MV-4-11 (cell line): ENCODE data around the gene BTD.
"Not testable (repeated sequence)": the region's sequence is repeated elsewhere in the genome, so short reads cannot be mapped to it uniquely, and the experiment has no call there.

Experiments used
- DNase-seq: peaks from one replicate; lab custom pipeline; 2025; lab: John Stamatoyannopoulos, UW

Gene BTD

DNA sequence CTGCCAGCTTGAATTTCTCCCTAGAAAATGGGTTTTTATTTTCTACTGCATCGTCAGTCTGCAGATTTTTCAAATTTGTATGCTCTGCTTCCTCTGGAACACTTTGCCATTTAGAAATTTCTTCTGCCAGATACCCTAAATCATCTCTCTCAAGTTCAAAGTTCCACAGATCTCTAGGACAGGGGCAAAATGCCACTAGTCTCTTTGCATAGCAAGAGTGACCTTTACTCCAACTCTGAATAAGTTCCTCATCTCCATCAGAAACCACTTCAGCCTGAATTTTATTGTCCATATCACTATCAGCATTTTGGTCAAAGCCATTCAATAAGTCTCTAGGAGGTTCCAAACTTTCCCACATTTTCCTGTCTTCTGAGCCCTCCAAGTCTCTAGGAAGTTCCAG is 3.0 kb downstream of the BTD start:
- not testable (repeated sequence) for DNase-seq

DNA sequence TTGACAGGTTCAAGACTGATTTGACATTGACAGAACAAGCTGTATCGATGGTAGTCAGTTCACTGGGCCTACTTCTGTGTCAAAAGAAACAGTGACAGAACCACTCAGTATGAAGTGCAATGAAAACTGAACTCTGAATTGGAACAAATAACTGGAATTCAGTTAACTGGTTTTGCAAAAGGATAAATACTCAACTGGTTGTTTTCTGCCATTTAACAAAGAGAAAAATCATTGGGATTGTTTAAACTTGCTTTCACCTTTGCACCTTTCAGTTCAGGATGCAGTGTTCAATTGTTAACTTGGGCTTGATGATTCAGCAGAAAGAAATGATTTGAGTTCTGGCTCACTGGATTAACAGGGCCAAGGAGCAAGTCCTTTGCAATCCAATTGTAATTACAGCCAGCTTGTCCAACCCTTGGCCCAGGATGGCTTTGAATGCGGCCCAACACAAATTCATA is 4.9 kb downstream of the BTD start:
- DNase-seq: no peak

DNA sequence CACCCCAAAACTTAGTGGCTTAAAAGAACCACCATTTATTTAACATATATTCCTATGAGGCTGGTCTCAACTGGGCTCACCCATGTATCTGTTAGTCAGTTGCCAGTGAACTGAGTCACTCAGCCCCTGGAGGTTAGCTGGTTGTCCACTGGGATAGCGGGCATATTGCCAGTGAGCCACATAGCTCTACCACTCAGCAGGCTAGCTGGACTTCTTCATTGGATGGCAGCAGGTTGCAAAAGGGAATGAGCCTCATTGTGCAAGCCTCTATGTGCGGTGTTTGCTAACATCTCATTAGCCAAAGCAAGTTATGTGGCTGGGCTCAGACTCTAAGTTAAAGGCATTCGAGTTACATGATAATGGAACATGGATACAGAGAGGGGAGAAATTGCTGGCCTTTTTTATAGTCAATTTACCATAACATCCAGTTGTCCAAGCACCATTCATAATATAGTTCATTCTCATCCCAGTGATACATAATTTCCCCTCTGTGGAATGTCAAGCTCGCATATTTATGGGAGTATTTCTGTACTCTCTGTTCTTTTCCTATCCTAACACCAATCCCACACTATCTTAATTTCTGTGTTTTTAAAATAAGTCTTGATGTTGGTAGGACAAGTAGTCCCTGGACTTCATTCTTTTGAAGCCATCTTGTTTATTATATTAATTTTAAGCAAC is 8.7 kb downstream of the BTD start:
- peak; percentile 68 for DNase-seq

DNA sequence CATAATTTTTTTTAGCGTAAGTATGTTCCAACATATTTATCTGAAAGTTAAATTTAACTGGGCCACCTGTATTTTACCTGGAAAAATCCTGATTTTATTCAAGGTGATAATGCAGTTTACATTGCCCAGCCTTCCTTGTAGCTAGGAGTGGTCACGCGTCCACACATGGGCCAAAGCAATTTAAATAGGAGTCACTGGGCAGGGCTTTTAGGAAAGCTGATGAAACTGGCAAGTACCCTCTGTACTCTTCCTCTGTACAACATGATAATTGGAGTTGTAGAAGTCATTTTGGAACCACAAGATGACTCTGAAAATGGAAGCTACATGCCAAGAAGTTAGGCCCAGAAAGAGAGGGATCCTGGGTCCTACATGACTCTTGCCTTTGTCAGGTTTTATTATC is 9.5 kb downstream of the BTD start:
- no peak for DNase-seq

DNA sequence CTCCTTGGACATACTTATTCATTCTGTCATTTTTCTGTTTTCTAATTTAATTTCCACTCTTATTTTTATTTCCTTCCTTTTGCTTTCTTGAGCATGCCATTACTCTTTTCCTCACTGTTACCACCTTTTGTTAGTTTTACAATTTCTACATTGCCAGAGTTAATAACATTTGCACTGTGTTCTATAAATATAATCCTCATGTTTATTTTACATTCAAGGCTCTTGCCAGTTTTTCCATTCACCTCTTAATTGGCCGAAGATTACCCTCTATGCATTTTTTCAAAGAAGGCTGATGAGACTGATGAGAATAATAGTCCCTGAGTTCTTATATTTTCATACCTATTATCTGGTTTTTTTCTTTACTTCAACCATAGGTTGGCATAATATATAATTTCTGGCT is 10.5 kb downstream of the BTD start:
- DNase-seq: no peak

DNA sequence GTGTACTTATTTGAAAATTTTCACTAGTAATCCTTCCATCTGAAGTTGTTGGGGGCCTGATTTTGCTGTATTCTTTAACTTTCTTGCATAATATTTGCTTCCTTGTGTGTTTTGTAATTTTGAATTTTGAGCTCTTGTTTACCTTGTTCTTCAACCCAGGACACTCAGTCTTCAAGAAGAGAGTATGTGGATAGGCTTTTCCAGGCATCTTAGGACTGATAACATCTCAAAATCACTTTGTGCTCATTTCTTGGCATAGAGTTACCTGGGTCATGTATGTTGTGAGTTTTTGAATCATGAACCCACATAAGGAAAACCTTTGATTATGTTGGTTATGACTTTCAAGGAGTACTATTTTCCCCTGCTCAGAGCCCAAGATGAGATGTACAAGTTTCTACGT is 13.4 kb downstream of the BTD start:
- DNase-seq: no peak

DNA sequence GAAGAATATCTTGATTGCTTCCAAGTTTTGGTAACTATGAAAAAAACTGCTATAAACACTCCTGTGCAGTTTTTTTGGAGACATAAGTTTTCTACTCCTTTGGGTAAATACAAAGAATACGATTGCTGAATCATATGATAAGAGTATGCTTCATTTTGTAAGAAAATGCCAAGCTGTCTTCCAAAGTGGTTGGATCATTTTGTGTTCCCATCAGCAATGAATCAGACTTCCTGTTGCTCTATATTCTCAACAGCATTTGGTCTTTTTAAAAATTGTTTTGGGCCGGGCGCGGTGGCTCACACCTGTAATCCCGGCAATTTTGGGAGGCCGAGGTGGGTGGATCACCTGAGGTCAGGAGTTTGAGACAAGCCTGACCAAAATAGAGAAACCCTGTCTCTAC is 14.5 kb downstream of the BTD start:
- DNase-seq: no peak

DNA sequence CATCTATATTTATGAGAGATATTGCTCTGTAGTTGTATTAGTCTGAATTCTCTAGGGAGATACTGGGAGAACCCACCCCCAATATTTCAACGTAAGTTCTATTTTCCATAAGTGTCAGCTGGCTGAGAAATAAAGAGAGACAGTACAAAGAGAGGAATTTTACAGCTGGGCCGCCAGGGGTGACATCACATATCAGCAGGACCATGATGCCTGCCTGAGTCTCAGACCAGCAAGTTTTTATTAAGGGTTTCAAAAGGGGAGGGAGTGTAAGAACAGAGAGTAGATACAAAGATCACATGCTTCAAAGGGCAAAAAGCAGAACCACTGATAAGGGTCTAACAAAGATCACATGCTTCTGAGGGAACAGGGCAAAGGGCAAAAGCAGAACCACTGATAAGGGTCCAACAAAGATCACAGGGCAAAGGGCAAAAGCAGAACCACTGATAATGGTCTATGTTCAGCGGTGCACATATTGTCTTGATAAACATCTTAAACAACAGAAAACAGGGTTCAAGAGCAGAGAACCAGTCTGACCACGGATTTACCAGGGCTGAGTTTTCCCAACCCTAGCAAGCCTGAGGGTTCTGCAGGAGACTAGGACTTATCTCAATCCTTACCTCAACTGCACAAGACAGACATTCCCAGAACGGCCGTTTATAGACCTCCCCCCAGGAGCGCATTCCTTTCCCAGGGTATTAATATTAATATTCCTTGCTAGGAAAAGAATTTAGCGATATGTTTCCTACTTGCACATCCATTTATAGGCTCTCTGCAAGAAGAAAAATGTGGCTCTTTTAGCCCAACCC is 18.3 kb downstream of the BTD start:
- not testable (repeated sequence) for DNase-seq

DNA sequence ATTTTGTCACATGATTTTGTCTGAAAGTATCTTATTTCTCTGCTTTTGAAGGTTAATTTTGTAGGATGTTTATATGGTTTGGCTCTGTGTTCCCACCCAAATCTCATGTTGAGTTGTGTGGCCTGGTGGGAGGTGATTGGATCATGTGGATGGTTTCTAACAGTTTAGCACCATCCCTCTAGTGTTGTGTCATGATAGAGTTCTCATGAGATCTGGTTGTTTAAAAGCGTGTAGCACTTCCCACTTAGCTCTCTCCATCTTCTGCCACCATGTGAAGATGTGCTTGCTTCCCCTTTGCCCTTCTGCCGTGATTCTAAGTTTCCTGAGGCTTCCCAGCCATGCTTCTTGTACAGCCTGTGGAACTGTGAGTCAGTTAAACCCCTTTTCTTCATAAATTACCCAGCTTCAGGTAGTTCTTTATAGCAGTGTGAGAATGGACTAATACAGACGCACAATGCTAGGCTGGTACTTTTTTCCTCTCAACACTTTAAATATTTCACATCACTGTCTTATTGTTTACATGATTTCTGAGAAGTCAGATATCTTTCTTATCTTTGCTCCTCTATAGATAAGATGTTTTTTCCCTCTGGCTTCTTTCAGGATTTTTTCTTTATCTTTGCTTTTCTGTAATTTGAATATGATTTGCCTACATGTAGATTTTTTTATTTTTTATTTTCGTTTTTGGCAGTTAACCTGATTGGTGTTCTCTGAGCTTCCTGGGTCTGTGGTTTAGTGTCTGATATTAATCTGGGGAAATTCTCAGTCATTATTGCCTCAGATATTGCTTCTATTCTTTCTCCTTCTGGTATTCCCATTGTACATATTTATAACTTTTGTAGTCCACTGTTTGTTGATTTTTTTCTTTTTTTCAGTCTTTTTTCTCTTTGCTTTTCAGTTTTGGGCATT is 22.2 kb downstream of the BTD start:
- no peak for DNase-seq

DNA sequence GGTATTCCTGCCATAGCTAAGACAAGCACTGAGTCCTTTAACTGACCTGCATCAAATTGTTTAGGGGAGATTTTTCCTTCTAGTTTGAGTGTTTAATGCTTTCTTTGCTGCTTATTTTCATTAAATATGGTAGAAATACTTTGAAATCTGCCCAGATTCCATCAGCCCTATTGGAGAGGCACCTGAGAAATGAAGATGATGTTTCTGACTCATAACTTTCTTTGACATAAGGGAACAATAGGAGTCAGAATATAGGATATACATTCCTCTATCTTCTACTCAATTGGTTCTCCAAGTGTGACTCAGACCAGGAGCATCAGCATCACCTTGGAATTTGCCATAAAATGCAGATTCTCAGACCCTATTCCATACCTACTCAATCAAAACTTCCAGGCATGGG is 27.4 kb downstream of the BTD start:
- DNase-seq: no peak

DNA sequence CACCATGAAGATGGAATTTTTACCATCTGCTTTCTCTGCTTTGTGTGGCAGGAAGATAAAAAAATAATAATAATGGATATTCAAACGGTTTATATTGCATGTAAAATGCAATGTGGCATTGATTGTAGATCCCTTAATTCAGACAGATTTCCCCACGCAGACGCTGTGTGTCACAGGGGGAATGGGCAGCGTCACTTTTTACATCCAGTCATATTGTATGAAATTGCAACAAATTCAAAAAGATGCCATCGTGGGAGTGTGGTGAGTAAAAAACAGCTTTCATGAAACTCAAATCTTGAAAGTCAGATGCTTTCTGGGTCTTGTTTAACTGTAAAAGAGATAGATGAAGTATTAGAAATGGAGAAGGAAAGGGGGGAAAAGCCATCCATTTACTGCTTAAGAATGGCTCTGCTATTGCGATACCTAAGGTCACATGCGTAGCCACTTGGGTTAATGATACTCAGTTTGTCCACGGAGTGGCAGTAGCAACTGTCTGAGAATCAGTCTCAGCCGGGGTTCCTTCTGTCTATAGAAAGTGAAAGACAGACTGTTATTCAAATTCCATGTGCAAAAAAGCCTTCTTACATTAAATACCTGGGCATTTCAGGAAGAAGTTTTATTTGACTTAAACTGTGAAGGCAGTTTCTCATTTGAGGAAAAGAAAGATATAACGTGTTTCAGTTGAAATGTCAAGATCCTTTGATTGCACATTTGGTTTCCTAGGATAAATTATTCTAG is 28.5 kb downstream of the BTD start:
- peak; percentile 82 for DNase-seq

DNA sequence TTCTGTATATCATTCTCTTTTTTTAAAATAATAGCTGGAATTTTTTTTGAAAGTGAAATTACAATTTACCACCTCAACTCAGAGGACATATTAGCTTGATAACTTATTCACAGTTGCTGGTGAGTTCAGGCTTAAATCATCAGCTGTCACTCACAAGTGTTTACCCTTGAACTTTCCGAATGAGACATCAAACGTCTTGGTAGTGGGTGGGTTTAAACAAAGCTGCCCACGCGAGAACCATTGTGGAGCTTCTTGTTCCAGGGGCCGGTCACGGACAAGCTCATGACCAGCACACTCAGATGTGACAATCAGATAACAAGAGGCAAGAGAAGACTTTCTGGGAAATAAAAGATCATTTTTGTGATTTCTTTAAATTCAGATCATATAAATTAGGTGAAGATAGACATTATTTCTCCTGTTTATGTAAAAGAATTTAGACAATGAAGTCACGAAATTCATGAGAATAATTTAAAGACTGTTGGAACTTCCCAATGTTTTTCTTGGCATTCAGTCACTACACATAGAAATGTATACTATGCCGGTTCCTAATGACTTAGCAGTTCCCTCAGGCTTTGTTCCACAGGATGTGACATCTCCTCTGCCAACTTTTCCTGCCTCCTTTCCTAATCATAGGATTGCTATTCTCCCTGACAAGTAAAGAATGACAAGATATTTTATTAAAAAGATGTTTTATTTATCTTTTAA is 29.3 kb downstream of the BTD start:
- DNase-seq: no peak

DNA sequence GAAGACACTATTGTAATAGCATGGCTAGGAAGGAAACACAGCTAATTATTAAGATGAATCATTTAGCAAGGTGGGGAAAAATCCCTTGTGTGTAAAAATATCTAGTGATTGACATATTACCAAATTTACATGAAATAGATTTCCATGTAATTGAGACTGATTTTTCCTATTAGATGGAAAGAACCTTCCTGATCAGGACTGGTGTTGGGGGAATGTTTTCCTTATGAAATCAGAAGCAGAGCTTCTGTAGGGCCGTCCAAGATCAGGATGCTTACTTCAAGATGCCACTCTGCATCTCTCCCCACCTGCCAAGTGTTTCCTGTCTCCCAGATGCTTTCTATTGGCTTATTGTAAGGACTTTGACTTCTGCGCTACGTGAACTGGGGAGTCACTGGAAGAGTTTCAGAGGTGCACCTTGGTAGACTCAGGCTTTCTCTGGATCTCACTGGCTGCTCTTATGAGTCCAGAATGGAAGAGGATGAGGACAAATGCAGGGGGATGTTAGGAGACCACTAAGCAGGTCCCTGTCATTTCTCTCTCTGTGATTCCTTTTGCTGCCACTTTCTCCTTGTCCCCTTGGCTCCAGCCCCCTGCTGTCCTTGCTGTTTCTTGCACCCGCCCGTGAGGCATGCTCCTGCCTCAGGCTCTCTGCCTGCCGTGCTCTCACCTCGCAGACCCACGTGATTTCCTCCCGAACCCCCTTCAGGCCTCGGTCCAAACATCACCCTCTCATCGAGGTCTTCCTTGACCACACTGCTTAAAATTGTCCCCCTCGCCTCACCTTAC is 30.1 kb downstream of the BTD start:
- DNase-seq: no peak

DNA sequence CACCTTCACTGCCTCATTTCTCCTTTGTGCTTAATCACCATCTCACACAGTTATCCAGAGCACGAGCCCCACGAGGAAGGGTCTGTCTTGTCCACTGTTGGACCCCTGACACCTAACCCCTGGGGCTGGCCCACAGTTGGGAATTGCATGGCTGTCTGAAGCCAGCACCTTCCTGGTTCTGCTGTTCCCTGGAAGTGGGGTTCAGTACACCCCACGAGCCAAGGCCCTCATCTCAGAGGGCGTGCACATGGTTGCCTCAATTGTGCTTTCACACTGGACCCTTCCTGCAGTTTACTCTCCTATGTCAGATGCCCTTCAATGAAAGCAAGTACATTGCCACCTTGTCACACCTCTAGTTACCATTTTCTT is 30.7 kb downstream of the BTD start:
- DNase-seq: no peak

DNA sequence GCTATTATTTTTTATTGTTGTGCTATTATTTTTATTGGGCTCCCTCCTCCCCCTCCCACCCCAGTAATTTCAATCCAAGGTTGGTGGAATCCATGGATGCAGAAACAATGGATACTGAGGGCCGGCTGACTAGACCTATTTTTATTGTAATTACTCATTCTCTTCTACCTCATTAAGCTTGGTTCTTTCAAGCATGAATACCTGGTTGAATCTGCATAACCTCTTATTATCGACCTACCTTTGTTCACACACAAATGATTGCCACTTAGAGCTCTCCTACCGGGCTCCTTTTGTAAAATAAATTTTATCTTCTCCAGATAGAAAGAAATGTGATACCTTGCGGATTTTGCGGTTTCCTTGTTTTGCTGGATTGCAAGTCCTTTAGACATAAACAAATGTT is 31.6 kb downstream of the BTD start:
- DNase-seq: no peak

DNA sequence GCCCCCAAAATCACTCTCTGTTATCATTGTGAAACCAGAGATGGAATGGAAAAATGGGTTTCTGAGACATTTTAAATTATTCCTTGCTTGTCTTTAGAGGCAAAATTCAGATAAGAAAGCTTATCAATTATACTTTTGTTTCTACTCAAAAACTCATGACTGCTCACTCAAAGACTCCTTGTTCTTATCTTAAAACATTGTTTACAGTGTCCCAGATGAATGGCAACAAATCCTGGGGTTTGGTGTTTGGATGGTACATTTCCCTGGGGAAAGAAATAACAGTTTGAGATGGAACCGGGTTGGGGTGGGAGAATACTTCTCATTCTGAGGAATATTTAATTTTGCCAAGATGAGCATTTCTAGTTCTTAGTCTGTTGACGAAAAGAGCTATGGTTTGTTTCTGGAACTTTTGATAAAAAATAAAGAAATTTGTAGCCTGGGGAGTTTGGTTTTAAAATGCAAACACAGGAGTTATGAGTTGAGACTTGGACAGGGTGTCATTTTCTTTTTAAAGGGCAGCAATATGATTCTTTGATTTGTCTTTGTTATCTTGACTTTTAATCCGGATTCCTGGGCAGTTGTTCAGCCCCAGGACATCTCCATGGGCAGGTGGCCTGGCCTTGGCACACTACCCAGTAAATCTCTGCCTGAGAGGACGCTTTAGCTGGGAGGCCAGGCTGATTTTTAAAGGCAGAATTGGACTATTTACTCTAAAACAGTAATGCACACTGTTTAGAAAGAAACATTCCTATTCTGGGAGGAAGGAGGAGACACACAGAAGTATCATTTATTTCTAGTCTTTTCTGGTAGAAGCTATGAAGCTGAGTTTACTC is 32.4 kb downstream of the BTD start:
- DNase-seq: no peak

DNA sequence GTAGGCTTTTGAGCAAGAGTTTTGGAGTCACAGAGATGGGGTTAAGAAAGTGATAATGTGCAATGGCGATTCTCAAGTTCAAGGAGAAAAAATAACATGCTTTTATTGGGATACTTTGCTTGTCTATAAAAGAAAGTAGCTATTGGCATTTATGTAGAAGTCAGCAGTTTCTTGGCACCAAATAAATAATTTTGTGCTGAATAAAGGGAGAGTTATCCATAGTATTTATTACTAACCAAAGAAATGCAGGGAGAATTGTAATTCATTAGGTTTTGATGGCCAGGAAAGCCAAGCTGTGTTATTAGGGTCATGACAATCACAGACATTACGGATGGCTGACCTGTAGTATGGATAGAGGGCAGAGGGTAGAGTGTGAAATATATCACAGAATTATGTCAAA is 33.1 kb downstream of the BTD start:
- no peak for DNase-seq

DNA sequence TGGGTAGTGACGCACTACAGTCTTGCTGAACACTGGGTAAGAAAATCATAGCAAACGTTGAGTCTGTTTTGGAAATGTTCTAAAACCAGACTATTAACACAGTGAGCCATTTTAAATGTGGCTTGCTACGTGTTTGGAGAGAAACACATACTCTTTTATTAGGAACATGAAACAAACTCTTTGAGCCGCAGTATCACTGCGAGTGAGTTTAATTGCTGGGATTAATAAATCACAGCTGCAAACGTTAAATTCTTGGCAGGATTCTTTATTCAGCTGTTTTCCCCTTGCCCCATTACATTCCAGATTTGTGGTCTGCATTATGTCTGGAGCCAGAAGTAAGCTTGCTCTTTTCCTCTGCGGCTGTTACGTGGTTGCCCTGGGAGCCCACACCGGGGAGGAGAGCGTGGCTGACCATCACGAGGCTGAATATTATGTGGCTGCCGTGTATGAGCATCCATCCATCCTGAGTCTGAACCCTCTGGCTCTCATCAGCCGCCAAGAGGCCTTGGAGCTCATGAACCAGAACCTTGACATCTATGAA is 33.6 kb downstream of the BTD start:
- DNase-seq: no peak

DNA sequence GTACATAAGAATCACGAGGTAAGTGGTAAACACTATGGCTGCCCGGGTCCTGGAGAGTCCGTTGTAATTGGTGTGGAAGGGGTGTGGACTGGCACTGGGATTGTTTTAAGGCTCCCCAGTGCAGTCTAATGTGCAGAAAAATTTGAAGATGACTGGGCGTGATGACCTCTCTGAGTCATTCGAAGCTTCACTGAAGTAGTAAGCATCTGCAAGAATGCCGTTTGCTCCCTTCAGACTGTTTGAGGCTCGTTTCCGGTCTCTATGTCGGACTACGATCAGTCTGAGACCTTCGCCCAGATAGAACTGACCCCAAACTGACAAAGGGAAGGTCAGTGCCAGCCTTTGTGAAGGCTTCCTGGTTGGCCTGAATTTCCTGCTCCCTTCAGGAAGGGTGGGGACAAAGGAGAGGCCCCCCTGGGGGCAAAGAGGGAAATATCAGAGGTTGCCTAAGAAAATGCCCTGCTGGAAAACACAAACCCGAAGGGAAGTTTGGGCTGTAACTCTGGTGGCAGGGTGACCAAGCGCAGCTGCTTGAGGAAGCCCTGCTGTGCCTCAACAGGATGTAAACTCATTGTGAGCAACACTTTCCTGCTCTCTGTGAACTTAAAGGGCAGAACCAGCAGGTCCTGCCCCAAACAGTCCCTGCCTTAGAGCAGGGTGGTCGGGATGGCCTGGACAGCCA is 34.6 kb downstream of the BTD start:
- peak; percentile 85 for DNase-seq
